GM18526 (cell line): ENCODE measurements around the gene NFILZ.

Source experiments
- POLR2A ChIP-seq: IDR thresholded peaks from 3 replicates; pipeline ENCODE4 v1.6.1; 2011; ENCODE audit not compliant: insufficient read length; ENCODE audit errors: extremely low read depth

NFILZ gene

DNA sequence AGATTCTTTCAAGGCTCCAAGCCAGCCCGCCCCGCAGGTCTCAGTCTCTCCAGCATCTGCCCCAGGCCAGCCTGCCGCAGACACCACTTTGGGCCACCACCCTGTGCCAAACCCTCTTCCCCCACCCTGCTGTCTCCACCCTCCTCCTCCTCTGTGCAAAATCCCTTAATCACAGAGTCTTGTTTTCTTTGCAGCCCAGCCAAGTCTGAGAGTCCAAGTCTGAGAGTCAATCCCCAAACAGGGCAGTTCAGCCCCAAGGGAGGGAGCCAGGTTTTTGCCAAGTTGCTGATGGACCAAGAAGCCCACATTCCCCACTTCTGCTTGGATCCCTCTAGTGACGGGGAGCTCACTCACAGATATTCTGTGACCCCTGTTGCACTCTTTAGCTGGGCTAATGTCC lies 23.0 kb upstream of the NFILZ start:
- TF ChIP-seq POLR2A, result no peak

DNA sequence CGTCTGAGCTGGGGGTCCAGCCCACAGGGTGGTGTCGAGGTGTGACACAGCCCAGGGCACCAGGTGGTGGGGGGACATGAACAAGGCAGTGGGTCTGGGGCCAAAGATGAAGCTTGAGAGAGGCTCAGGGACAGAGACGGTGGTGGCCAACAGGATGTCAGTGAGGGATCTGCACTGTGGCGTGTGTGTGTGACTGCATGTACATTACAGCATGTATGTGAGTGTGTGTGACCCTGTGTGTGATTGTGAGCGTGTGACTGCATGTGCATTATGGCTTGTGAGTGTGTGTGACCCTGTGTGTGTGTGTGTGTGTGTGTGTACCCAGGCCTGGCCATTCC lies 21.5 kb upstream of the NFILZ start:
- no peak for TF ChIP-seq POLR2A

- TF ChIP-seq POLR2A, result no peak
These were observed 21.0 kb upstream of the NFILZ start for GRCh38 chr19:8609279-8610040.

DNA sequence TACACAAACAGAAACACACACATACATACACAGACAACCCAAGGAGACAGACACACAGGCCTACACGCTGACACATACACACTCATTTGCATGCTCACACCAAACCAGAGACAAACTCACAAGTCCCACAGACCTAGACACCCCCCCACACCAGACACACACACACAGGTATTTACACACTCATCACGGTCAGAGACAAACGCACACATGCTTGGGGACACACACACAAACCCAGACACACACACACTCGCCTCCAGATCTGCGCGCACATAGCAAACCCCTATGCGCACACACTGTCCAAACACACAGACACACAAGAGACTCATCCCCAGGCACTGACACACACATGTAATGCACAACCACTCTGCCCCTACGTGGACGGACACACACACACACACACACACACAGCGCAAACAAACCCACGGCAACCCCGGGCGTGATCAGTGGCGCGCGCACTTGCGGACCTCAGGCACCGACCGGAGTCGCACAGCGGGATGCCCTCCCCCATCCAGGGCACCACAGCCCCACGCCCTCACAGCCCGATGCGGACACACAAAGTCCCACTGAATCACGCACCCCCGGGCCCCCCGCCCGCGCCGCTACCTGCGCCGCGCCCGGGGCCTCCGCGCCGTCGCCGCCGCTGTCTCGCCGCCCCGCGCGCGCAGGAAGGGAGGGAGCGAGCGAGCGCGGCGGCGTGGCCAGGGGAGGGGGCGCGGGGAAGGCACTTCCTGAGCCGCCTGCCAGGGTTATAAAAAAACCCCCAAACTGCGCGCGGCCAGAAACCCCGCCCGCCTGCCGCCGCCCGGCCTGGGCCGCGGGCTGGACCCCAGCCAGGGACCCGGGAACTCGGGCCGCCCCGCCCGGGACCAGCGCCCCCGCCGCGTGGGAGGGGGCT lies 20.1 kb upstream of the NFILZ start, which contains the start of gene ADAMTS10:
Gene ADAMTS10 (minus strand): TSS at position 675 of the 895 bp plus-strand sequence. CDS start 5,005 bp downstream, outside the sequence.
- TF ChIP-seq POLR2A, result no peak

- TF ChIP-seq POLR2A, result no peak
These were observed 19.5 kb upstream of the NFILZ start for GRCh38 chr19:8610936-8611300.

- no peak for TF ChIP-seq POLR2A
These were observed 19.0 kb upstream of the NFILZ start for GRCh38 chr19:8611391-8611876.

- no peak for TF ChIP-seq POLR2A
These were observed 18.3 kb upstream of the NFILZ start for GRCh38 chr19:8611877-8612806.

- no peak for TF ChIP-seq POLR2A
These were observed 17.6 kb upstream of the NFILZ start for GRCh38 chr19:8612807-8613171.

DNA sequence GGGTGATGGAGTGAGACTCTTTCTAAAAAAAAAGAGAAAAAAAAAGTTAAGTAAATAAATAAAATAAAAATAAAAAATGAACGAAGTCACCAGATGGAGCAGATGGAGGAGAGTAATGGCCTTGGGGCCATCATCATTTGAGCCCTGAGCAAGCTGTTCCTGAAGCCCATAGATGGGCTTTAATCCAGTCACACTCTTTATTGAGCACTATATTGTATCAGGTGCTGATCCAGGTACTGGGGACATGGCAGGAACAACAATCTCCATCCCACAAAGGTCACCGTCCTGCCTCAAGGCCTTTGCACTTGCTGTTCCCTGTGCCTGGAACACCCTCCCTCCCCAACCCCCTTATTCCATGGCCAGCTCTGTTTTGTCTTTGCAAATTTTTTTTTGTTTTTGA lies 16.0 kb upstream of the NFILZ start:
- no peak for TF ChIP-seq POLR2A

DNA sequence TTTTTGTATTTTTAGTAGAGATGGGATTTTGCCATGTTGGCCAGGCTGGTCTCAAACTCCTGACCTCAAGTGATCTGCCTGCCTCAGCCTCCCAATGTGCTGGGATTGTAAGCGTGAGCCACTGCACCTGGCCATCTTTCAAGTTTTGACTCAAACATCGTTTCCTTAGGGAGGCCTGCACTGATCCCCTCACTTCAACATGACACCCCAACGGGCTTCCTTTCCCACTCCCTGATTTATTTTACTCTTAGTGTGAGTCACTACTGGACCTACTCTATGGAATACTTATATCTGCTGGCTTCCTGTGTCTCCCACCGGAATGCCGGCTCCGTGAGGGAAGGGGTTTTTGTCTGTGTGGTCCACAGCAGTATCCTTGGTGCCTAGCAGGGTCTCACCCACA lies 15.4 kb upstream of the NFILZ start:
- TF ChIP-seq POLR2A, result no peak

GRCh38 chr19:8615813-8616596 lies 14.4 kb upstream of the NFILZ start:
- TF ChIP-seq POLR2A, result no peak

GRCh38 chr19:8616861-8617260 lies 13.6 kb upstream of the NFILZ start:
- no peak for TF ChIP-seq POLR2A

- no peak for TF ChIP-seq POLR2A
These were observed 12.4 kb upstream of the NFILZ start for GRCh38 chr19:8617984-8618383.

DNA sequence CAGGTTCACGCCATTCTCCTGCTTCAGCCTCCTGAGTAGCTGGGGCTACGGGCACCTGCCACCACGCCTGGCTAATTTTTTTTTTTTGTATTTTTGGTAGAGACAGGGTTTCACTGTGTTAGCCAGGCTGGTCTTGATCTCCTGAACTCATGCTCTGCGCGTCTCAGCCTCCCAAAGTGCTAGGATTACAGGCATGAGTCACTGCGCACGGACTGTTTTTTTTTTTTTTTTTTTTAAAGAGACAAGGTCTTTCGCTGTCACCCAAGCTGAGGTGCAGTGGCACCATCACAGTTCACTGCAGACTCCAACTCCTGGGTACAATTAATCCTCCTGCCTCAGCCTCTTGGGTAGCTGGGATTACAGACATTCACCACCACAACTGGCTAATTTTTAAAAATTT lies 11.7 kb upstream of the NFILZ start:
- TF ChIP-seq POLR2A, result no peak
